Psoas muscle (tissue), 8 donors: Measurements from ENCODE around the gene CTIF. TPM values are rescaled to one million over a fixed set of nuclear protein-coding genes. Genes with fewer than 3 reads are reported as not detected.

Source experiments
- ATAC-seq, 4 donors: fragments of 200-7000 bp; cut with Tn5 transposase; one replicate each; pipeline ENCODE4 v1.9.1; 2020; ENCODE audit warnings: moderate library complexity in 3 of 4, mild to moderate bottlenecking in 2 of 4
- DNase-seq, 2 donors: peaks; one replicate each; pipeline ENCODE4 v3.0.0-alpha.2; 2020
- H3K27ac ChIP-seq: fragments of 200-600 bp; one replicate; pipeline ENCODE4 v1.8.0; 2022
- H3K27me3 ChIP-seq, 3 donors: fragments of 200-600 bp in 1 of 3; one replicate each; pipeline versions ENCODE4 v1.6.1 to v1.8.0; 2013 to 2022; ENCODE audit warnings: low read length in 2 of 3, mild to moderate bottlenecking in 2 of 3, moderate library complexity in 1 of 3; ENCODE audit not compliant: insufficient read depth in 3 of 3
- H3K36me3 ChIP-seq, 2 donors: fragments of 200-600 bp in 1 of 2; one replicate each; pipeline versions ENCODE4 v1.6.1 to v1.8.0; 2013 to 2022; ENCODE audit warnings: low read depth in 1 of 2, mild to moderate bottlenecking in 1 of 2, moderate library complexity in 1 of 2; ENCODE audit not compliant: insufficient read depth in 1 of 2
- H3K4me1 ChIP-seq: fragments of 200-600 bp; one replicate; pipeline ENCODE4 v1.8.0; 2022
- H3K4me3 ChIP-seq: fragments of 200-600 bp; one replicate; pipeline ENCODE4 v1.8.0; 2022; ENCODE audit warnings: mild to moderate bottlenecking
- H3K9me3 ChIP-seq: fragments of 200-600 bp; one replicate; pipeline ENCODE4 v1.8.0; 2022
- CTCF ChIP-seq: fragments of 200-600 bp; IDR thresholded peaks from one replicate; pipeline ENCODE4 v1.8.0; 2022; ENCODE audit warnings: antibody characterized with exemption
- WGBS, 3 donors: extraction: QIAGEN DNeasy Blood & Tissue Kit; methylation state at CpG; one replicate each; pipeline versions ENCODE4 v1.1.6 to v1.1.7; 2013; 5-methylcytosine and 5-hydroxymethylcytosine counted together
- intact Hi-C, 2 donors: fragments of 100-400 bp; cut with DNase I; formaldehyde crosslinking; loops; one replicate each; pipeline versions ENCODE4 v1.11.0 to v1.14.2; 2022
- polyA plus RNA-seq, 3 donors: library from polyadenylated mRNA; stranded (reverse); fragments of 200-250 nt; gene quantifications; one replicate each; pipeline ENCODE4 v1.2.3, GENCODE V29; 2013
- total RNA-seq, 4 donors: library from RNA; stranded (reverse); fragmentation: NEBNext Ultra II Directional in 2 of 4; extraction: Animal tissue kit (Norgen Biotek cat#: 25700) in 2 of 4; gene quantifications; one replicate each; pipeline versions ENCODE4 v1.2.1 to v1.2.4, GENCODE V29; 2021 to 2023
- donor health status: healthy with polysubstance abuse.
- donor health status: DM: no; HTN: no; CAD: no; lungs with moderate emphysema.
- donor health status: Bipolar disorder and iron deficiency.
- donor health status: healthy.
- donor health status: DM: yes; HTN: yes; CAD: no.
- donor health status: DM: no; HTN: no; CAD: no.
- donor health status: DM: no; HTN: no; CAD: no.
- donor health status: DM: yes; HTN: yes; CAD: no.

Gene CTIF
- total and polyA plus RNA-seq, 7 donors: 11.3 to 40.5 (median 26.9) TPM

DNA sequence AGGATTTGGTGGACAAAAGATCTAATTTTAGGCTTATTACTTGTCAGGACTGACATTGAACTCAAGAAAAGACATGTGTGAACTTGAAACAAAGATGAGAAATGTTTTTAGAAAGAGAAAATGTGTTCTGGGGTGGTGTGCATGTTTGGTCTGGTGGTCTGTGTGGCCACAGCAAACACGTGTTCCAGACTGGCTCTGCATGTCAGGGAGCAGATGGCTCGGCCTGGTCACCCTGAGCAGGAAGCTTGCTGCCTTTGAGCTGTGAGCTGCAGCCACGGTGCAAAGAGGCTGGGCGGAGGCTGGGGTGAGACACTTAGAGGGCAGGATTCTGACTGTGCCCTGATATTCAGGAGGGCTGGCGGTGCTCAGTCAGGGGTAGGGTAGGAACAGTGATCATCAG is 186.1 kb downstream of the CTIF start:
- intact Hi-C loops: loop anchor here in 1 of 2 donors (5.0 kb wide), 1 partner anchor 817 kb away; no protein-coding TSS in a partner anchor
- no peak overlapping the region for H3K27ac ChIP-seq
- no peaks in the 10 kb centered on the region for H3K27me3 ChIP-seq
- ATAC-seq: no peak
- DNase-seq: no peak
- peaks cover 7% of the 10 kb centered on the region for H3K9me3 ChIP-seq
- H3K4me3 ChIP-seq: no peak overlapping the region
- TF ChIP-seq CTCF: no peak
- WGBS, 3 donors: 86 to 91% (median 91%) methylated on average over 5 of the region's 5 CpGs
- no peaks in the 10 kb centered on the region for H3K36me3 ChIP-seq
- peaks cover 20% of the 10 kb centered on the region for H3K4me1 ChIP-seq

- no peak for TF ChIP-seq CTCF
- intact Hi-C loops: loop anchor here in 1 of 2 donors (5.0 kb wide), 1 partner anchor 817 kb away; no protein-coding TSS in a partner anchor
Observed at GRCh38 chr18:48725562-48725961, 186.7 kb downstream of the CTIF start.

DNA sequence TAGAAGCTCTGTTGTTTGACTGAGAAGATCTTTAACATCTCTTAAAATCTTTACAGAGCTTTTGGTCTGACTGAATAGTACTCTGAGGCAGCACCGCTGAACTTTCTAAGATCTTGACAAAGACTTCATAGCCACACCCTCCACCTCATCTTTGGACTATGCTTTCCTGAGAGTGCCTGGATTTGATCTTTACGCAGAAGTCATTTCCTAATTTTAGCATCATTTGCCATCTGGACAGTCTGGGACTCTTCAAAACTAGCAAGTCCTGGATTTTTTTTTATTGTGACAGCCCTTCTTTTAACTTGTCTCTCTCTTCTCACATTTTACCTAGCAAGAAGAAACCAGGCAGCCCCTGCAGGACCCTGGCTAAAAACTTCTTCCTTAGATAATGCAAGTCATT is 188.8 kb downstream of the CTIF start:
- DNase-seq (no peak), ATAC-seq (peak; percentile 31 to 48 (median 42))
- Histone ChIP-seq H3K4me3 (no peak overlapping the region), H3K4me1 (peaks cover 12% of the 10 kb centered on the region), H3K36me3 (no peaks in the 10 kb centered on the region), H3K9me3 (peaks cover 7% of the 10 kb centered on the region), H3K27me3 (no peaks in the 10 kb centered on the region), H3K27ac (peak overlapping the region; percentile 60)
- intact Hi-C loops: loop anchor here in 1 of 2 donors (5.0 kb wide), 1 partner anchor 815 kb away; no protein-coding TSS in a partner anchor
- TF ChIP-seq CTCF: no peak
- WGBS, 3 donors: 67 to 80% (median 74%) methylated on average over 2 of the region's 2 CpGs

More at GRCh38 chr18:48725562-48725961, 186.7 kb downstream of the CTIF start:
- WGBS, 3 donors: 72 to 90% (median 83%) methylated on average over 3 of the region's 3 CpGs
- DNase-seq (no peak), ATAC-seq (no peak)
- H3K9me3 ChIP-seq: peaks cover 7% of the 10 kb centered on the region
- H3K27me3 ChIP-seq: no peaks in the 10 kb centered on the region
- H3K27ac ChIP-seq: no peak overlapping the region
- H3K4me1 ChIP-seq: peaks cover 14% of the 10 kb centered on the region
- H3K36me3 ChIP-seq: no peaks in the 10 kb centered on the region
- no peak overlapping the region for H3K4me3 ChIP-seq

DNA sequence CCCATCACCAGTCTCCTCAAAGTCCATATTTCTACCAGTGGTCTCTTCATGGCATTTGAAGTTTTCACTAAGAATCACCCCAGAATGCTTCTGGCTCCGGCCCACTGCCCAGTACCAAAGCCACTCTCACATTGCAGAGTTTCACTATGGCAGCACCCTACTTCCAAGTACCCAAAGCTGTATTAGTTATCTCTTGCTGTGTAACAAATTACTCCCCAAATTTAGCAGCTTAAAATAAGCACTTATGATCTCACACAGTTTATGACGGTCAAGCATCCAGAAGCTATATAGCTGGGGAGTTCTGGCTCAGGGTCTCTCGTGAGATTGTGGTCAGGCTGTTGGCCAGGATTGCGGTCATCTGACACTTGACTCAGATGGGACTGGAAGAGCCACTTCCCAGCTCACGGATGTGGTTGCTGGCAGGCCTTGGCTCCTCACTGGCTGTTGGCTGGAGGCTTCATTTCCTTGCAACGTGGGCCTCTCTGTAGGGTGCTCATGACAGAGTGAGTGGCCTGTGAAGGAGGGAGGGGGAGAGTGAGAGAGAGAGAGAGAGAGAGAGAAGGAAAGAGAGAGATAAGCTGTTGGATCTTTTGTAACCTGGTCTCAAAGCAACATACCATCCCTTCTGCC is 189.5 kb downstream of the CTIF start:
- H3K36me3 ChIP-seq: no peaks in the 10 kb centered on the region
- H3K27me3 ChIP-seq: no peaks in the 10 kb centered on the region
- H3K4me3 ChIP-seq: no peak overlapping the region
- peak in 1 of 2 donors; percentile 83 for DNase-seq
- 36 to 66% (median 36%) methylated on average over 6 of the region's 6 CpGs for WGBS, 3 donors
- peaks cover 7% of the 10 kb centered on the region for H3K9me3 ChIP-seq
- peak overlapping the region; percentile 60 for H3K27ac ChIP-seq
- intact Hi-C loops: loop anchor here in 1 of 2 donors (5.0 kb wide), 1 partner anchor 814 kb away; no protein-coding TSS in a partner anchor
- peak; percentile 70 to 93 (median 90) for ATAC-seq
- peaks cover 17% of the 10 kb centered on the region for H3K4me1 ChIP-seq
- no peak for TF ChIP-seq CTCF
